Suppressor macrophage treated with lipopolysaccharide for 1 hour (primary cell): Measurements from ENCODE around the gene OTULIN.

ENCODE experiments used
- DNase-seq, 3 donors: peaks; one replicate each; pipeline ENCODE4 v3.0.0-alpha.2; 2020 to 2022

Gene OTULIN

GRCh38 chr5:14664270-14665100, at the start of gene OTULIN:
TSS of gene OTULIN (plus strand) at chr5:14664718. CDS start at chr5:14664826, 108 bp downstream.
- peak; percentile 96 to 99 (median 98) for DNase-seq

- DNase-seq = no peak
These were observed 49.2 kb upstream of the OTULIN start for GRCh38 chr5:14615365-14615764.

GRCh38 chr5:14617441-14617840, 47.1 kb upstream of the OTULIN start:
- no peak for DNase-seq

- no peak for DNase-seq
These were observed 37.2 kb upstream of the OTULIN start for GRCh38 chr5:14627270-14627669.

- DNase-seq = peak; percentile 38 to 72 (median 61)
These were observed 36.2 kb upstream of the OTULIN start for GRCh38 chr5:14628346-14628745.

- peak in 1 of 3 donors; percentile 10 for DNase-seq
These were observed 33.8 kb upstream of the OTULIN start for GRCh38 chr5:14630671-14631070.

- DNase-seq = no peak
These were observed 28.9 kb upstream of the OTULIN start for GRCh38 chr5:14635656-14636055.

GRCh38 chr5:14640765-14641164, 23.8 kb upstream of the OTULIN start:
- no peak for DNase-seq

- no peak for DNase-seq
These were observed 19.8 kb upstream of the OTULIN start for GRCh38 chr5:14644623-14645237.

- DNase-seq = peak in 2 of 3 donors; percentile 8 to 20
These were observed 14.5 kb upstream of the OTULIN start for GRCh38 chr5:14650052-14650451.

- no peak for DNase-seq
These were observed 9.3 kb upstream of the OTULIN start for GRCh38 chr5:14655146-14655741.

GRCh38 chr5:14656898-14657297, 7.6 kb upstream of the OTULIN start:
- peak in 2 of 3 donors; percentile 38 to 63 for DNase-seq

- no peak for DNase-seq
These were observed 4.5 kb upstream of the OTULIN start for GRCh38 chr5:14659821-14660607.

- no peak for DNase-seq
These were observed 3.7 kb upstream of the OTULIN start for GRCh38 chr5:14660833-14661232.

- DNase-seq = no peak
These were observed 1.7 kb upstream of the OTULIN start for GRCh38 chr5:14662721-14663260.

GRCh38 chr5:14663734-14664269, 716 bp upstream of the OTULIN start:
- peak in 2 of 3 donors; percentile 31 to 39 for DNase-seq

- DNase-seq = peak; percentile 38 to 62 (median 44)
These were observed 744 bp downstream of the OTULIN start for GRCh38 chr5:14665101-14665822.

- peak; percentile 28 to 31 (median 31) for DNase-seq
These were observed 1.4 kb downstream of the OTULIN start for GRCh38 chr5:14665949-14666348.

GRCh38 chr5:14666357-14666756, 1.8 kb downstream of the OTULIN start:
- DNase-seq = no peak

GRCh38 chr5:14667290-14667689, 2.8 kb downstream of the OTULIN start:
- DNase-seq = no peak

GRCh38 chr5:14667770-14668169, 3.3 kb downstream of the OTULIN start:
- DNase-seq = no peak

- peak; percentile 34 to 58 (median 53) for DNase-seq
These were observed 3.7 kb downstream of the OTULIN start for GRCh38 chr5:14668181-14668591.
